ENCODE measurements around the gene TMEM229B.

Gene TMEM229B

GRCh38 chr14:67515386-67516079 lies 27.0 kb upstream of the TMEM229B start:
- DNase-seq (ENCODE audit: low read depth in 2 of 2, low spot score in 1 of 2) = no peak

GRCh38 chr14:67514650-67515385 lies 26.3 kb upstream of the TMEM229B start:
- DNase-seq (ENCODE audit: low read depth in 2 of 2, low spot score in 1 of 2) = no peak

- no peak for DNase-seq (ENCODE audit: low read depth in 2 of 2, low spot score in 1 of 2)
These were observed 25.7 kb upstream of the TMEM229B start for GRCh38 chr14:67514203-67514607.

DNA sequence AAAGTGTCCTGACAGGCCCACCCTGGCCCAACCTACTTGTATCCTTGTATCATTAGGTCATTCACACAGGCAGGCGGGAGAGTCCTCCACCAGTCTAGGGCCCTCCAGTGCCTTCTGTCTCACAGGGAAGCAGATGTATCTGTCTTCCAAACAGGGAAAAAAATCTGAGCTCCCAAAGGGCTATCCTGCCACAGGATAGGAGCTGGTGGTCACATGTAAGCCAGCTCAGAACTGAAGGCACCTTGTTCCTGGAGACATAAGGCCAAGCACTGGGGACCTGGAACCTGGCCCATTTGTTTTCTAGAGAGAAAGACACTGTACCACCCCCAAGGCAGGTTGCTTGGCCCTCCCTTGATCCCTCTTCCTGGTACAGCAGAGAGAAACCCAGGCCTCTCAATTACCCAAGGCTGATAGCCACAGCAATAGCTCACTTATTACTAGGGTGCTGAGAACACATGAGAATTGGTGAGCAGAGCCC lies 25.1 kb upstream of the TMEM229B start:
- DNase-seq (ENCODE audit: low read depth in 2 of 2, low spot score in 1 of 2) = no peak

GRCh38 chr14:67512463-67513310 lies 24.2 kb upstream of the TMEM229B start:
- no peak for DNase-seq (ENCODE audit: low read depth in 2 of 2, low spot score in 1 of 2)

GRCh38 chr14:67510836-67511235 lies 22.3 kb upstream of the TMEM229B start:
- DNase-seq (ENCODE audit: low read depth in 2 of 2, low spot score in 1 of 2) = no peak

DNA sequence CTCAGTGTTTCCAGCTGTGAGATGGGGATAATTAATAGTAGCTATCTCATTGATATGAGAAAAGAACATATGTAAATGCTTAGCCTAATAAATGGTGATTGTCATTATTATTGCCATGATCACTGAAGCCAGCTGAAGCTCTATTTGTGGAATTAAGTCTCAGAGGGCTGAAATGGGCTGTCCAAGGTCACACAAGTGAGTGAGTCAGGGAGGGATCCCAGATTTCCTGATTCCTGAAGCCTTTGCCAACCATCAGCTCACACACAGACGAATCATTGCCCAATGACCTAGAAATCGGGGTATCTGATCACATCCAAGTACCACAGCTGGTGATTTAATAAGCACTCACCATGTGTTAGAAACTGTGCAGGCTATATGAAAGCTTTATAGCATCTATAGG lies 21.6 kb upstream of the TMEM229B start:
- no peak for DNase-seq (ENCODE audit: low read depth in 2 of 2, low spot score in 1 of 2)

DNA sequence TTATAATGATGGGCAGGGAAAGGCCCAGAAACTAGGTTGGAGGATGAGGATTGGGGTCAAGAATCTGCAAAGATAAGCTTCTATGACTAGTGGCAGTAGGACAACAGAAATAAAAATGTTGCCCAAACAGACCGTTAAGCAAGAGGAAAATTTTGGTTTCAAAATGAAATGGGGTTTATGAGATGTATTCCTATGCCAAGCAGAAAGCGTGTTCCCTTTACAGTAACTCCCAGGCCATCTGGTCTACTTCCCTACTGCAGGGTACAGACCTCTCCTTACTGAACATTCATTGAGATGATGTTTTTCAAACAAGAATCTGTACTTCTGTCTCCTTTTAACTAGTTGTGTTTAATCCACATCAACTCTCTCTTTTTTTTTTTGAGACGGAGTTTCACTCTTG lies 20.4 kb upstream of the TMEM229B start:
- no peak for DNase-seq (ENCODE audit: low read depth in 2 of 2, low spot score in 1 of 2)

DNA sequence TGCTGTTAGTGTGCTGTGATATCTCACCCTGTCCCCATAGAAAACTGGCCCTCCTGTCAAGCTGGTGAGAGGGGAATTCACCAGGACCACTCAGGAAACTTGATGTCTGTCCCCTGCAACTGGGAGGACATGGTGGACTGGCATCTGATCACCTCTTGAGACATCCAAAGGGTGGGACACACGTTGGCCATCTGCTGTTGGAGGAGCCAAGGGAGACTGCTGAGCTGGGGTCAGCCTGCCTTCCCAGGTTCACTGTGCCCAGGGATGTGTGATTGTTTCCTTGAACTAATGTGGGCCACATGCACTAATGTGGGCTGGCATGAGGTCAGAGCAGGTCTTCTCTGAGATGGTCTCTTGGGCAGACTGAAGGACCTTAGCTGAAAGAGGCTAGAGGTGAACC lies 16.7 kb upstream of the TMEM229B start:
- no peak for DNase-seq (ENCODE audit: low read depth in 2 of 2, low spot score in 1 of 2)

GRCh38 chr14:67503331-67503730 lies 14.8 kb upstream of the TMEM229B start:
- DNase-seq (ENCODE audit: low read depth in 2 of 2, low spot score in 1 of 2) = no peak

DNA sequence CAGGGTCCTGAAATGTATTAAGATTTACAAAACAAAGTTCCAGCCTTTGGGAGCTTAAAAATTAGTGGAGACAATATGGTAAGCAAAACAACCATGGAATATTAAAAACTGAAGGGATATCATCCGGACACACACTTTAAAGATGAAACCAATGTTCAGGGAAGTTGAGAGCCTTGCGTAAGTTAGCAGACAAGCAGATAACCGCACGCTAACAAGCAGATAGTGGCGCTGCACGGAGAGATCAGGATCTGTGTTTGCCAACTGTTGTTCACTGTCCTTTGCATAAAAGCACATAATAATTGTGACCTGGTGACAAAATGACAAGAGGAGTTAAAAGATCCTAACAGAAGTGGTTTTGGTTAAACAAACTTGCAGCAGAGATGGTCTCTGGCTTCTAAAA lies 14.3 kb upstream of the TMEM229B start:
- no peak for DNase-seq (ENCODE audit: low read depth in 2 of 2, low spot score in 1 of 2)

GRCh38 chr14:67501670-67502069 lies 13.1 kb upstream of the TMEM229B start:
- DNase-seq (ENCODE audit: low read depth in 2 of 2, low spot score in 1 of 2) = no peak

- DNase-seq (ENCODE audit: low read depth in 2 of 2, low spot score in 1 of 2) = no peak
These were observed 12.5 kb upstream of the TMEM229B start for GRCh38 chr14:67500981-67501380.

- DNase-seq (ENCODE audit: low read depth in 2 of 2, low spot score in 1 of 2) = no peak
These were observed 9.2 kb upstream of the TMEM229B start for GRCh38 chr14:67497716-67498115.

GRCh38 chr14:67497216-67497615 lies 8.7 kb upstream of the TMEM229B start:
- no peak for DNase-seq (ENCODE audit: low read depth in 2 of 2, low spot score in 1 of 2)

DNA sequence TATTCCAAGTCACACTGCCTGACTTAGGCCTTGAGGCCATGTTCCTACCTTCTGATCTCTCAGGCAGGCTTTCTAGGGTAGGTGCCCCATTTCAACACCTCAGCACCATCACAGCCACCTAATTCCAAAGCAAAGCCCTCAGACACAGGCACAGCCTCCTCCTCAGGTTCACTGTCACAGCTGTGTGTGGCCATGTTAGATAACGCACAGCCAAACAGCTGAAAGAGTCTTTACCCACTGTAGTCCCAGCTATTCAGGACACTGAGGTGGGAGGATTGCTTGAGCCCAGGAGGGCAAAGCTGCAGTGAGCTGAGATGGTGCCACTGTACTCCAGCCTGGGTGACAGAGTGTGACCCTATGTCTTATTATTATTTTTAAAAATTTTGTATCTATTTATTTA lies 7.3 kb upstream of the TMEM229B start:
- DNase-seq (ENCODE audit: low read depth in 2 of 2, low spot score in 1 of 2) = no peak

GRCh38 chr14:67493092-67493717 lies 4.7 kb upstream of the TMEM229B start:
- no peak for DNase-seq (ENCODE audit: low read depth in 2 of 2, low spot score in 1 of 2)

- no peak for DNase-seq (ENCODE audit: low read depth in 2 of 2, low spot score in 1 of 2)
These were observed 4.0 kb upstream of the TMEM229B start for GRCh38 chr14:67492538-67492937.

GRCh38 chr14:67491741-67492507 lies 3.4 kb upstream of the TMEM229B start:
- no peak for DNase-seq (ENCODE audit: low read depth in 2 of 2, low spot score in 1 of 2)

DNA sequence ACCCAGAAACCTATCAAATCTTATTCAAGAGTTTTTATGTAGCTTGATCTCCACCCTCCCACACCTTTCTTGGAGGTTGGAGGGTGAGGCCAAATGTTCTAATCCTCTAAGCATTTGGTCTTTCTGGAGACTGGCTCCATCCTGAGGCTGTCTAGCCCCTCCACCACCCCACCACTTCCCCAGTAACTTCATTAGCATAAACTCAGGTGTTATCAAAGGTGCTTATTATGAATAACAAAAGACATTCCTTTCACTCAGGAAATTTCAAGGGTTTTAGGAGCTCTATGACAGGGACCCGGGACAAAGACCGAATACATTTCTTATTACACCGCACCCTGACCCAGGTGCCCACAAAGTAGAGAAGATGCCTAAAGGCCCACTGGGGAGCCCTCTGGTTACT lies 2.8 kb upstream of the TMEM229B start:
- DNase-seq (ENCODE audit: low read depth in 2 of 2, low spot score in 1 of 2) = no peak

DNA sequence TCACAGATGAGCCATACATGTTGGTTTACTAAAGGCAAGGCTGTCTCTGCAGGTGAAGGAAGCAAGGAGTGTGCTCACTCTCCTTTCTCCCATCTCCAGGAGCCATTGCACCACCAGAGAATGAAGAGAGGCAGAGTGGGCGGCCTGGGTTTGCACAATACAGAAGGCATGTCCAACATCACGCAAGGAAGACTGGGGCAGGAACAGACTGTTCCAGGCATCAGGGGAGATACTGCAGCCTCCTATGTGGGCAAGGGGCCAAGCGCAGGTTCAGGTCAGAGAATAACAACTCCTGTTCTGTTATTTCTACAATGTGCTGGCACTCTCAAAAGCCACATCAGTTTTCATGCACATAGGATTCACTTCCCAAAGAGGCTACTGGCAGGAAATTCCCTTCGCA lies 1.7 kb upstream of the TMEM229B start:
- no peak for DNase-seq (ENCODE audit: low read depth in 2 of 2, low spot score in 1 of 2)

Measured in stimulated activated CD8-positive, alpha-beta memory T cell treated with anti-CD3 and anti-CD28 coated beads, Interleukin-4, amount 100 ng/mL, for 1 hour (primary cell).